K562 (cell line): Measurements from ENCODE around the gene WBP1. TPM values are rescaled to one million over a fixed set of nuclear protein-coding genes. Genes with fewer than 3 reads are reported as not detected.

Experiments
- ARID1B ChIP-seq: fragments of 450-650 bp; IDR thresholded peaks from 2 replicates; pipeline ENCODE4 v1.6.1; 2016; ENCODE audit warnings: antibody characterized with exemption, mild to moderate bottlenecking, inconsistent platforms
- CGGBP1 ChIP-seq: fragments of 250-450 bp; sonication (Bioruptor Pico); IDR thresholded peaks from 2 replicates; pipeline ENCODE4 v1.9.0; 2021; ENCODE audit warnings: mild to moderate bottlenecking
- COPS2 ChIP-seq: fragments of 450-650 bp; conservative IDR thresholded peaks from 2 replicates; pipeline ENCODE4 v1.6.1; 2016; ENCODE audit warnings: mild to moderate bottlenecking, moderate library complexity
- HDAC2 ChIP-seq: fragments of 450-650 bp; IDR thresholded peaks from 2 replicates; pipeline ENCODE4 v1.6.1; 2016; ENCODE audit warnings: mild to moderate bottlenecking
- LEF1 ChIP-seq: fragments of 450-650 bp; IDR thresholded peaks from 2 replicates; pipeline ENCODE4 v1.6.1; 2016; ENCODE audit warnings: mild to moderate bottlenecking
- PCBP1 ChIP-seq: fragments of 200-400 bp; formaldehyde crosslinking; IDR thresholded peaks from 2 replicates; pipeline ENCODE4 v1.6.1; 2018; ENCODE audit warnings: mild to moderate bottlenecking, low read depth, low read length; ENCODE audit not compliant: poor library complexity, severe bottlenecking
- RB1 ChIP-seq: fragments of 450-650 bp; IDR thresholded peaks from 2 replicates; pipeline ENCODE4 v1.6.1; 2017; ENCODE audit warnings: low read depth, mild to moderate bottlenecking
- RBM15 ChIP-seq: fragments of 200-400 bp; formaldehyde crosslinking; IDR thresholded peaks from 2 replicates; pipeline ENCODE4 v1.6.1; 2018; ENCODE audit warnings: mild to moderate bottlenecking, low read length, moderate library complexity; ENCODE audit not compliant: insufficient read depth
- ZNF717 ChIP-seq: fragments of 250-450 bp; sonication (Bioruptor Pico); IDR thresholded peaks from 2 replicates; pipeline ENCODE4 v1.5.0; 2021
- ZNF778 ChIP-seq: fragments of 450-650 bp; formaldehyde crosslinking; IDR thresholded peaks from 2 replicates; pipeline ENCODE4 v1.4.0; 2020; ENCODE audit warnings: mild to moderate bottlenecking, moderate library complexity
- polyA plus RNA-seq, 8 experiments: library from polyadenylated mRNA; depleted of rRNA in 4 of 8; stranded (reverse) in 5 of 8; unstranded in 3 of 8; fragments of >200 nt; fragmentation: Nextera tagmentation in 2 of 8; fragmentation: Illumina TruSeq in 1 of 8; extraction: Ambion mirVana in 2 of 8; extraction: Trizol in 1 of 8; gene quantifications; 2 replicates each; pipeline versions ENCODE4 v1.2.1 to v1.2.3, GENCODE V29; 2011 to 2014; ENCODE audit warnings: inconsistent platforms in 1 of 8, missing spikeins in 1 of 8
- total RNA-seq, 7 experiments: library from RNA; depleted of rRNA in 6 of 7; stranded (reverse); fragments of >200 nt in 6 of 7; fragmentation: Illumina TruSeq in 2 of 7; extraction: Trizol in 2 of 7; gene quantifications; 2 replicates each; pipeline versions ENCODE4 v1.2.1 to v1.2.3, GENCODE V29; 2011 to 2021; ENCODE audit warnings: low replicate concordance in 1 of 7
- TF ChIP-seq, protein P1 (sequence below): fragments of 450-650 bp; IDR thresholded peaks from 2 replicates; pipeline ENCODE4 v1.6.1; 2017; ENCODE audit warnings: antibody characterized with exemption
- TF ChIP-seq, protein P2 (sequence below): fragments of 450-650 bp; IDR thresholded peaks from 2 replicates; pipeline ENCODE4 v1.6.1; 2016; ENCODE audit warnings: mild to moderate bottlenecking, moderate library complexity
- TF ChIP-seq, protein P3 (sequence below): fragments of 250-450 bp; sonication (Bioruptor Pico); IDR thresholded peaks from 2 replicates; pipeline ENCODE4 v1.4.0; 2020; ENCODE audit warnings: borderline replicate concordance

The WBP1 gene
- total and polyA plus RNA-seq, 9 of the 15 experiments (the other 6 are each of a cell fraction or from before 2014, with no cell fraction given), result 1.9 to 27.7 (median 14.2) TPM

DNA sequence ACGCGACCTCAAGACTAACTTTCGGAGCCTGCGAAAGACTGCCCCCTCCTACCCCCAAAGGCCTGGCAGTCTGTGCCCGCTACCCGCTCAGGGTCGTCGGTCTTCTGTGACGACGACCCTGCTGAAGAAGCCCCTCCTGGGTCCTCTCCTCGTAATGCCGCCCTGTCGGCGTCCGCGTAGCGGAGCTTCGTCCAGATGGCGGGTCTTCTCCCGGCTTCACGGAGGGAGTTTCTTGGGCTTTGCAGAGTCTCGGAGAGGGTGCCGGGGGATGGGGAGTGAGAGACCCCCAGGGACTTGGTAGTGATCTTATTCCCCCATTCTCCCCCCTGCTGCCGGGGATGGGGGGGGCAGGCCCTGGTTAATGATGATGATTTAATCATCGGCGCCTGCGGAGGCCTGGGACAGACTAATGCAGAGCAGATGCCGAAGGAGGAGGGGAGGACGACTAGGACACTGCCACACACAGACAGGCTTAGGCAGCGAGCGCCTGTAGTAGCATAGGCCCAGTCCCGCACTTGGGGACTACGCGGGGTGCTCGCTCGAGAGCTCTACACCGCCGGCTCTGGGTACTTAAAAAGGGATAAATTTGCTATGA lies 49.8 kb downstream of the WBP1 start (continued):
- TF ChIP-seq, protein P1, sequence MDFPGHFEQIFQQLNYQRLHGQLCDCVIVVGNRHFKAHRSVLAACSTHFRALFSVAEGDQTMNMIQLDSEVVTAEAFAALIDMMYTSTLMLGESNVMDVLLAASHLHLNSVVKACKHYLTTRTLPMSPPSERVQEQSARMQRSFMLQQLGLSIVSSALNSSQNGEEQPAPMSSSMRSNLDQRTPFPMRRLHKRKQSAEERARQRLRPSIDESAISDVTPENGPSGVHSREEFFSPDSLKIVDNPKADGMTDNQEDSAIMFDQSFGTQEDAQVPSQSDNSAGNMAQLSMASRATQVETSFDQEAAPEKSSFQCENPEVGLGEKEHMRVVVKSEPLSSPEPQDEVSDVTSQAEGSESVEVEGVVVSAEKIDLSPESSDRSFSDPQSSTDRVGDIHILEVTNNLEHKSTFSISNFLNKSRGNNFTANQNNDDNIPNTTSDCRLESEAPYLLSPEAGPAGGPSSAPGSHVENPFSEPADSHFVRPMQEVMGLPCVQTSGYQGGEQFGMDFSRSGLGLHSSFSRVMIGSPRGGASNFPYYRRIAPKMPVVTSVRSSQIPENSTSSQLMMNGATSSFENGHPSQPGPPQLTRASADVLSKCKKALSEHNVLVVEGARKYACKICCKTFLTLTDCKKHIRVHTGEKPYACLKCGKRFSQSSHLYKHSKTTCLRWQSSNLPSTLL, result no peak
- 0 out of 2 replicates have a peak, but pooled peaks have one; percentile 26 for TF ChIP-seq HDAC2
- TF ChIP-seq ZNF717 (CRISPR knock-in tag), result no peak
- no peak for TF ChIP-seq CGGBP1 (CRISPR knock-in tag)
- TF ChIP-seq PCBP1, result no peak
- TF ChIP-seq ZNF778, result no peak
- no peak for TF ChIP-seq RBM15
- TF ChIP-seq, protein P2, sequence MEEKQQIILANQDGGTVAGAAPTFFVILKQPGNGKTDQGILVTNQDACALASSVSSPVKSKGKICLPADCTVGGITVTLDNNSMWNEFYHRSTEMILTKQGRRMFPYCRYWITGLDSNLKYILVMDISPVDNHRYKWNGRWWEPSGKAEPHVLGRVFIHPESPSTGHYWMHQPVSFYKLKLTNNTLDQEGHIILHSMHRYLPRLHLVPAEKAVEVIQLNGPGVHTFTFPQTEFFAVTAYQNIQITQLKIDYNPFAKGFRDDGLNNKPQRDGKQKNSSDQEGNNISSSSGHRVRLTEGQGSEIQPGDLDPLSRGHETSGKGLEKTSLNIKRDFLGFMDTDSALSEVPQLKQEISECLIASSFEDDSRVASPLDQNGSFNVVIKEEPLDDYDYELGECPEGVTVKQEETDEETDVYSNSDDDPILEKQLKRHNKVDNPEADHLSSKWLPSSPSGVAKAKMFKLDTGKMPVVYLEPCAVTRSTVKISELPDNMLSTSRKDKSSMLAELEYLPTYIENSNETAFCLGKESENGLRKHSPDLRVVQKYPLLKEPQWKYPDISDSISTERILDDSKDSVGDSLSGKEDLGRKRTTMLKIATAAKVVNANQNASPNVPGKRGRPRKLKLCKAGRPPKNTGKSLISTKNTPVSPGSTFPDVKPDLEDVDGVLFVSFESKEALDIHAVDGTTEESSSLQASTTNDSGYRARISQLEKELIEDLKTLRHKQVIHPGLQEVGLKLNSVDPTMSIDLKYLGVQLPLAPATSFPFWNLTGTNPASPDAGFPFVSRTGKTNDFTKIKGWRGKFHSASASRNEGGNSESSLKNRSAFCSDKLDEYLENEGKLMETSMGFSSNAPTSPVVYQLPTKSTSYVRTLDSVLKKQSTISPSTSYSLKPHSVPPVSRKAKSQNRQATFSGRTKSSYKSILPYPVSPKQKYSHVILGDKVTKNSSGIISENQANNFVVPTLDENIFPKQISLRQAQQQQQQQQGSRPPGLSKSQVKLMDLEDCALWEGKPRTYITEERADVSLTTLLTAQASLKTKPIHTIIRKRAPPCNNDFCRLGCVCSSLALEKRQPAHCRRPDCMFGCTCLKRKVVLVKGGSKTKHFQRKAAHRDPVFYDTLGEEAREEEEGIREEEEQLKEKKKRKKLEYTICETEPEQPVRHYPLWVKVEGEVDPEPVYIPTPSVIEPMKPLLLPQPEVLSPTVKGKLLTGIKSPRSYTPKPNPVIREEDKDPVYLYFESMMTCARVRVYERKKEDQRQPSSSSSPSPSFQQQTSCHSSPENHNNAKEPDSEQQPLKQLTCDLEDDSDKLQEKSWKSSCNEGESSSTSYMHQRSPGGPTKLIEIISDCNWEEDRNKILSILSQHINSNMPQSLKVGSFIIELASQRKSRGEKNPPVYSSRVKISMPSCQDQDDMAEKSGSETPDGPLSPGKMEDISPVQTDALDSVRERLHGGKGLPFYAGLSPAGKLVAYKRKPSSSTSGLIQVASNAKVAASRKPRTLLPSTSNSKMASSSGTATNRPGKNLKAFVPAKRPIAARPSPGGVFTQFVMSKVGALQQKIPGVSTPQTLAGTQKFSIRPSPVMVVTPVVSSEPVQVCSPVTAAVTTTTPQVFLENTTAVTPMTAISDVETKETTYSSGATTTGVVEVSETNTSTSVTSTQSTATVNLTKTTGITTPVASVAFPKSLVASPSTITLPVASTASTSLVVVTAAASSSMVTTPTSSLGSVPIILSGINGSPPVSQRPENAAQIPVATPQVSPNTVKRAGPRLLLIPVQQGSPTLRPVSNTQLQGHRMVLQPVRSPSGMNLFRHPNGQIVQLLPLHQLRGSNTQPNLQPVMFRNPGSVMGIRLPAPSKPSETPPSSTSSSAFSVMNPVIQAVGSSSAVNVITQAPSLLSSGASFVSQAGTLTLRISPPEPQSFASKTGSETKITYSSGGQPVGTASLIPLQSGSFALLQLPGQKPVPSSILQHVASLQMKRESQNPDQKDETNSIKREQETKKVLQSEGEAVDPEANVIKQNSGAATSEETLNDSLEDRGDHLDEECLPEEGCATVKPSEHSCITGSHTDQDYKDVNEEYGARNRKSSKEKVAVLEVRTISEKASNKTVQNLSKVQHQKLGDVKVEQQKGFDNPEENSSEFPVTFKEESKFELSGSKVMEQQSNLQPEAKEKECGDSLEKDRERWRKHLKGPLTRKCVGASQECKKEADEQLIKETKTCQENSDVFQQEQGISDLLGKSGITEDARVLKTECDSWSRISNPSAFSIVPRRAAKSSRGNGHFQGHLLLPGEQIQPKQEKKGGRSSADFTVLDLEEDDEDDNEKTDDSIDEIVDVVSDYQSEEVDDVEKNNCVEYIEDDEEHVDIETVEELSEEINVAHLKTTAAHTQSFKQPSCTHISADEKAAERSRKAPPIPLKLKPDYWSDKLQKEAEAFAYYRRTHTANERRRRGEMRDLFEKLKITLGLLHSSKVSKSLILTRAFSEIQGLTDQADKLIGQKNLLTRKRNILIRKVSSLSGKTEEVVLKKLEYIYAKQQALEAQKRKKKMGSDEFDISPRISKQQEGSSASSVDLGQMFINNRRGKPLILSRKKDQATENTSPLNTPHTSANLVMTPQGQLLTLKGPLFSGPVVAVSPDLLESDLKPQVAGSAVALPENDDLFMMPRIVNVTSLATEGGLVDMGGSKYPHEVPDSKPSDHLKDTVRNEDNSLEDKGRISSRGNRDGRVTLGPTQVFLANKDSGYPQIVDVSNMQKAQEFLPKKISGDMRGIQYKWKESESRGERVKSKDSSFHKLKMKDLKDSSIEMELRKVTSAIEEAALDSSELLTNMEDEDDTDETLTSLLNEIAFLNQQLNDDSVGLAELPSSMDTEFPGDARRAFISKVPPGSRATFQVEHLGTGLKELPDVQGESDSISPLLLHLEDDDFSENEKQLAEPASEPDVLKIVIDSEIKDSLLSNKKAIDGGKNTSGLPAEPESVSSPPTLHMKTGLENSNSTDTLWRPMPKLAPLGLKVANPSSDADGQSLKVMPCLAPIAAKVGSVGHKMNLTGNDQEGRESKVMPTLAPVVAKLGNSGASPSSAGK, result 0 out of 2 replicates have a peak, but pooled peaks have one; percentile 31
- TF ChIP-seq LEF1, result no peak
- no peak for TF ChIP-seq RB1
- TF ChIP-seq, protein P3, sequence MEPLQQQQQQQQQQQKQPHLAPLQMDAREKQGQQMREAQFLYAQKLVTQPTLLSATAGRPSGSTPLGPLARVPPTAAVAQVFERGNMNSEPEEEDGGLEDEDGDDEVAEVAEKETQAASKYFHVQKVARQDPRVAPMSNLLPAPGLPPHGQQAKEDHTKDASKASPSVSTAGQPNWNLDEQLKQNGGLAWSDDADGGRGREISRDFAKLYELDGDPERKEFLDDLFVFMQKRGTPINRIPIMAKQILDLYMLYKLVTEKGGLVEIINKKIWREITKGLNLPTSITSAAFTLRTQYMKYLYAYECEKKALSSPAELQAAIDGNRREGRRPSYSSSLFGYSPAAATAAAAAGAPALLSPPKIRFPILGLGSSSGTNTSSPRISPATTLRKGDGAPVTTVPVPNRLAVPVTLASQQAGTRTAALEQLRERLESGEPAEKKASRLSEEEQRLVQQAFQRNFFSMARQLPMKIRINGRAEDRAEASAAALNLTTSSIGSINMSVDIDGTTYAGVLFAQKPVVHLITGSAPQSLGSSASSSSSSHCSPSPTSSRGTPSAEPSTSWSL, result no peak
- no peak for TF ChIP-seq COPS2
- TF ChIP-seq ARID1B, result peak; percentile 38; the same call in 1 of the 2 replicates
